Ishikawa (cell line): ENCODE measurements around the gene GALNT7.

Experiments
- CEBPB ChIP-seq: IDR thresholded peaks from 2 replicates; pipeline ENCODE4 v1.6.1; 2012
- CREB1 ChIP-seq: IDR thresholded peaks from 2 replicates; pipeline ENCODE4 v1.6.1; 2012; ENCODE audit warnings: low read depth
- EGR1 ChIP-seq: IDR thresholded peaks from 2 replicates; pipeline ENCODE4 v1.6.1; 2012
- EP300 ChIP-seq: IDR thresholded peaks from 2 replicates; pipeline ENCODE4 v1.6.1; 2012; ENCODE audit warnings: borderline replicate concordance
- FOXM1 ChIP-seq: IDR thresholded peaks from 2 replicates; pipeline ENCODE4 v1.6.1; 2012; ENCODE audit warnings: low read depth, borderline replicate concordance
- MAX ChIP-seq: IDR thresholded peaks from 2 replicates; pipeline ENCODE4 v1.6.1; 2012
- NFIC ChIP-seq: IDR thresholded peaks from 2 replicates; pipeline ENCODE4 v1.6.1; 2012
- RAD21 ChIP-seq: IDR thresholded peaks from 2 replicates; pipeline ENCODE4 v1.6.1; 2012; ENCODE audit warnings: low read depth
- REST ChIP-seq: IDR thresholded peaks from 2 replicates; pipeline ENCODE4 v1.6.1; 2012; ENCODE audit warnings: low read depth, mild to moderate bottlenecking
- TAF1 ChIP-seq: IDR thresholded peaks from 2 replicates; pipeline ENCODE4 v1.6.1; 2012; ENCODE audit warnings: low read depth, mild to moderate bottlenecking
- TCF12 ChIP-seq: IDR thresholded peaks from 2 replicates; pipeline ENCODE4 v1.6.1; 2012; ENCODE audit warnings: low read depth
- TEAD4 ChIP-seq: IDR thresholded peaks from 2 replicates; pipeline ENCODE4 v1.6.1; 2012
- USF1 ChIP-seq: IDR thresholded peaks from 2 replicates; pipeline ENCODE4 v1.6.1; 2012
- YY1 ChIP-seq: IDR thresholded peaks from 2 replicates; pipeline ENCODE4 v1.6.1; 2012; ENCODE audit warnings: low read depth
- ZBTB7A ChIP-seq: IDR thresholded peaks from 2 replicates; pipeline ENCODE4 v1.6.1; 2012; ENCODE audit warnings: low read depth

Gene GALNT7

GRCh38 chr4:173202395-173202794 is 33.8 kb downstream of the GALNT7 start:
- no peak for TF ChIP-seq TAF1
- no peak for TF ChIP-seq MAX

- TF ChIP-seq EP300 (no peak), NFIC (no peak), TEAD4 (no peak), ZBTB7A (no peak), FOXM1 (no peak), CREB1 (no peak), TCF12 (no peak), CEBPB (no peak), MAX (no peak), USF1 (no peak), EGR1 (no peak), RAD21 (no peak), REST (no peak), YY1 (no peak), TAF1 (no peak)
Measured at GRCh38 chr4:173205656-173206055, 37.0 kb downstream of the GALNT7 start.

- TF ChIP-seq RAD21 (no peak), CEBPB (no peak)
Measured at GRCh38 chr4:173208420-173208819, 39.8 kb downstream of the GALNT7 start.

- no peak for TF ChIP-seq TEAD4
- TF ChIP-seq TAF1, result no peak
Measured at GRCh38 chr4:173211222-173211621, 42.6 kb downstream of the GALNT7 start.

GRCh38 chr4:173211838-173212237 is 43.2 kb downstream of the GALNT7 start:
- peak; percentile 57; the same call in 1 of the 2 replicates for TF ChIP-seq USF1
- TF ChIP-seq YY1, result no peak
- peak; percentile 75; the same call in 1 of the 2 replicates for TF ChIP-seq FOXM1
- no peak for TF ChIP-seq RAD21
- no peak for TF ChIP-seq CEBPB
- TF ChIP-seq REST, result peak; percentile 63; the same call in 1 of the 2 replicates
- no peak for TF ChIP-seq EGR1
- no peak for TF ChIP-seq TAF1
- TF ChIP-seq MAX, result peak; percentile 89
- TF ChIP-seq ZBTB7A, result no peak
- TF ChIP-seq CREB1, result no peak
- peak; percentile 71 for TF ChIP-seq NFIC
- peak; percentile 69 for TF ChIP-seq TCF12
- peak; percentile 67; the same call in 1 of the 2 replicates for TF ChIP-seq EP300
- TF ChIP-seq TEAD4, result peak; percentile 74; the same call in 1 of the 2 replicates

- TF ChIP-seq ZBTB7A, result no peak
- no peak for TF ChIP-seq CEBPB
- TF ChIP-seq CREB1, result no peak
- no peak for TF ChIP-seq YY1
- TF ChIP-seq REST, result no peak
Measured at GRCh38 chr4:173212379-173212778, 43.8 kb downstream of the GALNT7 start.
